Upper lobe of left lung (tissue), 6 donors: ENCODE measurements around the gene OR1F1. TPM values are rescaled to one million over a fixed set of nuclear protein-coding genes. Genes with fewer than 3 reads are reported as not detected.

ENCODE experiments used
- ATAC-seq, 2 donors: fragments of 200-7000 bp; cut with Tn5 transposase; one replicate each; pipeline ENCODE4 v1.9.1; 2022; ENCODE audit warnings: mild to moderate bottlenecking in 2 of 2, moderate library complexity in 2 of 2; ENCODE audit not compliant: low FRiP score in 2 of 2
- DNase-seq, 2 donors: peaks; one replicate each; pipeline ENCODE4 v3.0.0-alpha.2; 2019 to 2020
- H3K27ac ChIP-seq, 4 donors: fragments of 200-600 bp; sonication (generic); one replicate each; pipeline ENCODE4 v1.5.1; 2016 to 2019
- H3K27me3 ChIP-seq, 4 donors: fragments of 200-600 bp; sonication (generic); one replicate each; pipeline ENCODE4 v1.5.1; 2017 to 2019
- H3K36me3 ChIP-seq, 4 donors: fragments of 200-600 bp; sonication (generic); one replicate each; pipeline ENCODE4 v1.5.1; 2016 to 2019
- H3K4me1 ChIP-seq, 4 donors: fragments of 200-600 bp; sonication (generic); one replicate each; pipeline ENCODE4 v1.5.1; 2018 to 2019
- H3K4me3 ChIP-seq, 4 donors: fragments of 200-600 bp; sonication (generic); one replicate each; pipeline ENCODE4 v1.5.1; 2017 to 2019; ENCODE audit warnings: mild to moderate bottlenecking in 2 of 4, moderate library complexity in 1 of 4
- H3K9me3 ChIP-seq, 4 donors: fragments of 200-600 bp; sonication (generic); one replicate each; pipeline ENCODE4 v1.5.1; 2018 to 2019
- EP300 ChIP-seq, 4 donors: sonication (generic); formaldehyde crosslinking; IDR thresholded peaks; one replicate each; pipeline ENCODE4 v1.5.1; 2017; ENCODE audit warnings: antibody characterized with exemption in 4 of 4, control low read depth in 2 of 4
- POLR2A ChIP-seq, 4 donors: fragments of 450-650 bp; IDR thresholded peaks; one replicate each; pipeline ENCODE4 v1.5.1; 2016 to 2017; ENCODE audit warnings: antibody characterized with exemption in 4 of 4, mild to moderate bottlenecking in 2 of 4
- POLR2AphosphoS5 ChIP-seq, 2 donors: sonication (generic); formaldehyde crosslinking; IDR thresholded peaks; one replicate each; pipeline ENCODE4 v1.5.1; 2017; ENCODE audit warnings: antibody characterized with exemption in 2 of 2
- WGBS, 2 donors: methylation state at CpG; one replicate each; pipeline ENCODE4 v1.1.5; 2017 to 2018; 5-methylcytosine and 5-hydroxymethylcytosine counted together
- total RNA-seq, 6 donors: library from RNA; depleted of rRNA in 4 of 6; stranded (reverse); fragments of >200 nt in 4 of 6; gene quantifications; one replicate each; pipeline versions ENCODE4 v1.1.0 to v1.2.1, GENCODE V29; 2016 to 2021
- TF ChIP-seq, protein P1 (sequence below), 6 experiments: fragments of 450-650 bp in 4 of 6; fragments of 200-600 bp in 2 of 6; sonication (generic) in 2 of 6; IDR thresholded peaks; one replicate each; pipeline ENCODE4 v1.5.1; 2016 to 2019; ENCODE audit warnings: antibody characterized with exemption in 6 of 6
- donor health status: DM: no; HTN: no; CAD: no; lungs with moderate emphysema.
- donor health status: DM: no; HTN: yes; CAD: no; lungs with severe emphysema.

Gene OR1F1
- total RNA-seq, 6 donors from 2014 or later = not detected

GRCh38 chr16:3158510-3159314, 29.3 kb upstream of the OR1F1 start:
- Histone ChIP-seq H3K9me3 (no peaks in the 10 kb centered on the region), H3K27ac (peak overlapping the region; percentile 84 to 90 (median 89)), H3K36me3 (no peaks in the 10 kb centered on the region), H3K27me3 (no peaks in the 10 kb centered on the region), H3K4me3 (peak overlapping the region; percentile 42 to 71 (median 66)), H3K4me1 (peaks cover 3 to 27% (median 14%) of the 10 kb centered on the region in 4 donors)
- WGBS, 2 donors = 1 to 3% methylated on average over 19 to 37 of the region's 70 CpGs
- ATAC-seq (peak; percentile 92 to 94), DNase-seq (peak; percentile 90 to 93)
- TF ChIP-seq, protein P1, sequence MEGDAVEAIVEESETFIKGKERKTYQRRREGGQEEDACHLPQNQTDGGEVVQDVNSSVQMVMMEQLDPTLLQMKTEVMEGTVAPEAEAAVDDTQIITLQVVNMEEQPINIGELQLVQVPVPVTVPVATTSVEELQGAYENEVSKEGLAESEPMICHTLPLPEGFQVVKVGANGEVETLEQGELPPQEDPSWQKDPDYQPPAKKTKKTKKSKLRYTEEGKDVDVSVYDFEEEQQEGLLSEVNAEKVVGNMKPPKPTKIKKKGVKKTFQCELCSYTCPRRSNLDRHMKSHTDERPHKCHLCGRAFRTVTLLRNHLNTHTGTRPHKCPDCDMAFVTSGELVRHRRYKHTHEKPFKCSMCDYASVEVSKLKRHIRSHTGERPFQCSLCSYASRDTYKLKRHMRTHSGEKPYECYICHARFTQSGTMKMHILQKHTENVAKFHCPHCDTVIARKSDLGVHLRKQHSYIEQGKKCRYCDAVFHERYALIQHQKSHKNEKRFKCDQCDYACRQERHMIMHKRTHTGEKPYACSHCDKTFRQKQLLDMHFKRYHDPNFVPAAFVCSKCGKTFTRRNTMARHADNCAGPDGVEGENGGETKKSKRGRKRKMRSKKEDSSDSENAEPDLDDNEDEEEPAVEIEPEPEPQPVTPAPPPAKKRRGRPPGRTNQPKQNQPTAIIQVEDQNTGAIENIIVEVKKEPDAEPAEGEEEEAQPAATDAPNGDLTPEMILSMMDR (IDR thresholded peaks at IDR 0.05) = no peak
- peak in 2 of 4 donors; percentile 31 to 73 for TF ChIP-seq POLR2A (IDR thresholded peaks at IDR 0.05)
- peak; percentile 21 to 28 for TF ChIP-seq POLR2AphosphoS5 (IDR thresholded peaks at IDR 0.05)
- no peak for TF ChIP-seq EP300 (IDR thresholded peaks at IDR 0.05)

GRCh38 chr16:3161235-3162018, 26.6 kb upstream of the OR1F1 start:
- ATAC-seq = no peak
- H3K9me3 ChIP-seq = no peaks in the 10 kb centered on the region
- 87 to 89% methylated on average over 36 of the region's 36 CpGs for WGBS, 2 donors
- H3K4me3 ChIP-seq = no peak overlapping the region
- H3K4me1 ChIP-seq = peaks cover 7 to 32% (median 18%) of the 10 kb centered on the region in 4 donors
- TF ChIP-seq POLR2A (IDR thresholded peaks at IDR 0.05) (no peak), POLR2AphosphoS5 (IDR thresholded peaks at IDR 0.05) (no peak)
- no peak overlapping the region for H3K27ac ChIP-seq
- H3K36me3 ChIP-seq = no peaks in the 10 kb centered on the region
- DNase-seq = peak in 1 of 2 donors; percentile 66
- H3K27me3 ChIP-seq = no peaks in the 10 kb centered on the region

DNA sequence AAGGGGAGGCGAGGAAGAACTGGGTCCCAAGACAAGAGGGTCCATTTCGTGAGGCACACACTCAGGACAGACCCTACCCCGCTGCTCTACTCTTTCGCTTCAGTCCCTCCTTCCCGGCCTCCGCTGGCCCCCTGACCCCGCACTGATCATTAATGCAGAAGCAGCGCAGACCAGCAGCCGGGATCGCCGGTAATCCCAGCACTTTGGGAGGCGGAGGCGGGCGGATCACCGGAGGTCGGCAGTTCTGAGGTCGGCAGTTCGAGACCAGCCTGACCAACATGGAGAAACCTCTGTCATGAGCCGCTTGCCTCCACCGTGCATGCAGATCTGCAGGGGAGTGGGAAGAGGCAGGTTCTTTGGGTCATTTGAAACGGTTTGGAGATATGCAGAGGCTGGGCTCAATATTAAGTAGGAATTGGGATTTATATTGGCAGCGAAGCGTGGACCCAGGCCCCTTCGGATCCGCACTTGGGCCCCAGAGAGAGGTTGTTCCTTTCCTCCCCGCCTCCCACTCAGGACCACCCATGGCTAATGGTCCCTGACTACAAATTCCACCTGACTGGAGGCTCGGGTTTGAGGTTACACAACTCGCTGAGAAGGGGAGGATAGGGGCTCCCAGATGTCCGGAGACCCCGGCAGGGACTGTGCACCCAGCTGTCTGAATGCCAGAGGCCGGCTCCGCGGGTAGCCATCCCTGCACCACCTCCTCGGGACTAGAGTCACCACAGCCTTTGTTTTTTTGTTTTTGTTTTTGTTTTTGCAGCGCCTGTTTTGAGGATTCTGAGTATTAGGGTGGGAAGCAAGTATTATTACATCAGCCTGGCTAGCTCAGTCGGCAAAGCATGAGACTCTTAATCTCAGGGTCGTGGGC, 23.6 kb upstream of the OR1F1 start:
- WGBS, 2 donors = 88 to 89% methylated on average over 32 to 37 of the region's 37 CpGs
- Histone ChIP-seq H3K4me3 (no peak overlapping the region), H3K4me1 (peaks cover 5 to 16% (median 9%) of the 10 kb centered on the region in 4 donors), H3K27me3 (peaks cover 0 to 8% (median 1%) of the 10 kb centered on the region in 4 donors), H3K27ac (no peak overlapping the region), H3K36me3 (no peaks in the 10 kb centered on the region), H3K9me3 (no peaks in the 10 kb centered on the region)
- DNase-seq (no peak), ATAC-seq (no peak)
- no peak for TF ChIP-seq EP300 (IDR thresholded peaks at IDR 0.05)
- TF ChIP-seq, protein P1 (IDR thresholded peaks at IDR 0.05) = no peak
- TF ChIP-seq POLR2AphosphoS5 (IDR thresholded peaks at IDR 0.05) = no peak
- TF ChIP-seq POLR2A (IDR thresholded peaks at IDR 0.05) = no peak

GRCh38 chr16:3165111-3165822, 22.7 kb upstream of the OR1F1 start:
- ATAC-seq (no peak), DNase-seq (no peak)
- Histone ChIP-seq H3K36me3 (no peaks in the 10 kb centered on the region), H3K9me3 (no peaks in the 10 kb centered on the region), H3K4me3 (peak overlapping the region in 2 of 4 donors; percentile 25 to 30), H3K27me3 (peaks cover 0 to 16% (median 6%) of the 10 kb centered on the region in 4 donors), H3K27ac (peak overlapping the region in 1 of 4 donors; percentile 65), H3K4me1 (peaks cover 5 to 10% (median 6%) of the 10 kb centered on the region in 4 donors)
- no peak for TF ChIP-seq EP300 (IDR thresholded peaks at IDR 0.05)
- TF ChIP-seq POLR2A (IDR thresholded peaks at IDR 0.05) = no peak
- TF ChIP-seq, protein P1 (IDR thresholded peaks at IDR 0.05) = no peak
- TF ChIP-seq POLR2AphosphoS5 (IDR thresholded peaks at IDR 0.05) = no peak
- WGBS, 2 donors = 85 to 87% methylated on average over 11 to 12 of the region's 12 CpGs
